SK-MEL-5 (cell line): ENCODE data around the gene RASGRP3. TPM values are rescaled to one million over a fixed set of nuclear protein-coding genes. Genes with fewer than 3 reads are reported as not detected.
"Not testable (repeated sequence)": the region's sequence is repeated elsewhere in the genome, so short reads cannot be mapped to it uniquely, and the experiment has no call there.

Experiments
- DNase-seq: peaks from one replicate; pipeline ENCODE4 v3.0.0-alpha.2; 2016; ENCODE audit warnings: low read depth, low spot score
- in situ Hi-C: cut with HindIII; loops from 2 replicates; pipeline ENCODE4 v1.10.0; 2016; ENCODE audit warnings: low sequenced_read_pairs, high pct_unique_total_duplicates, low pct_unique_long_range_greater_than_20kb
- polyA plus RNA-seq, 2 experiments: library from polyadenylated mRNA; depleted of rRNA; stranded (reverse); fragments of >200 nt; gene quantifications; 2 replicates each; pipeline ENCODE4 v1.2.3, GENCODE V29; 2015
- total RNA-seq: library from RNA; depleted of rRNA; stranded (reverse); fragments of >200 nt; shearing (Covaris generic); gene quantifications from 2 replicates; pipeline ENCODE4 v1.2.3, GENCODE V29; 2014; rRNA removed

Gene RASGRP3, protein sequence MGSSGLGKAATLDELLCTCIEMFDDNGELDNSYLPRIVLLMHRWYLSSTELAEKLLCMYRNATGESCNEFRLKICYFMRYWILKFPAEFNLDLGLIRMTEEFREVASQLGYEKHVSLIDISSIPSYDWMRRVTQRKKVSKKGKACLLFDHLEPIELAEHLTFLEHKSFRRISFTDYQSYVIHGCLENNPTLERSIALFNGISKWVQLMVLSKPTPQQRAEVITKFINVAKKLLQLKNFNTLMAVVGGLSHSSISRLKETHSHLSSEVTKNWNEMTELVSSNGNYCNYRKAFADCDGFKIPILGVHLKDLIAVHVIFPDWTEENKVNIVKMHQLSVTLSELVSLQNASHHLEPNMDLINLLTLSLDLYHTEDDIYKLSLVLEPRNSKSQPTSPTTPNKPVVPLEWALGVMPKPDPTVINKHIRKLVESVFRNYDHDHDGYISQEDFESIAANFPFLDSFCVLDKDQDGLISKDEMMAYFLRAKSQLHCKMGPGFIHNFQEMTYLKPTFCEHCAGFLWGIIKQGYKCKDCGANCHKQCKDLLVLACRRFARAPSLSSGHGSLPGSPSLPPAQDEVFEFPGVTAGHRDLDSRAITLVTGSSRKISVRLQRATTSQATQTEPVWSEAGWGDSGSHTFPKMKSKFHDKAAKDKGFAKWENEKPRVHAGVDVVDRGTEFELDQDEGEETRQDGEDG
- total RNA-seq: 25.8 and 26.3 TPM in 2 replicates
- polyA plus RNA-seq (2015; cell fraction: cytosol; rRNA removed): 3.0 and 3.7 TPM in 2 replicates
- polyA plus RNA-seq (2015; cell fraction: nucleus; rRNA removed): 8.3 and 26.7 TPM in 2 replicates

DNA sequence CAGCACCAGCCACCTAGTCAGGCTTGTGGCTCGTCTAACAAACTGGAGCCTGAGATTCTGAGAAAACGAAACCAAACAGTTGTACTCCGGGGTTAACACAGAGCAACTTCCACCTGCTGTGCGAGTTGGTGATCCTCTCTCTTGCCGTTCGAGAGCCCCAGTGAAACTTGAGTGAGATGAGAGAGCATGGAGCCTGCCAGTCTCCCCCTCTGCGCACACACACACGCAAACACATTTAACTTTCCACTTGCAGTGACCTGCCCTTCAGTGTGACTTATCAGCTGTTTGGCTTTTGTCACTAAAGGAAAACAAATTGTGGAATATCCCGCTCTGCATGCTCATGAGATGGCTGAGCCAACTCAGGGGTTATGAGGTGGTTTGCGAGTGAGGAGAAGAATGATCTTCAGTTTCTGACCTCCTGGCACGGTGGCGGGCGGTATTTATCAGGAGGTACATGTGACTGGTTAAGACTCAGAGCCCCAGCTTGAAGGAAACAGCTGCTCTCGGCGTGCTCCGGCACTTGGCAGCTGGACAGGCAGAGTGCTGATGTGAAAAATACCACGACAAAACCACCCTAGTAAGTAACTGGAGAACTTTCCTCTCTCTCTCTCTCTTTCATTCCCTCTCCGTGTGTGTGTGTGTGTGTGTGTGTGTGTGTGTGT lies at the start of gene RASGRP3:
RASGRP3 (plus strand) TSS at position 519 of the 662 bp plus-strand sequence. CDS start 38,488 bp downstream, outside the sequence.
- DNase-seq: peak; percentile 88
- in situ Hi-C loops: no loop called here

DNA sequence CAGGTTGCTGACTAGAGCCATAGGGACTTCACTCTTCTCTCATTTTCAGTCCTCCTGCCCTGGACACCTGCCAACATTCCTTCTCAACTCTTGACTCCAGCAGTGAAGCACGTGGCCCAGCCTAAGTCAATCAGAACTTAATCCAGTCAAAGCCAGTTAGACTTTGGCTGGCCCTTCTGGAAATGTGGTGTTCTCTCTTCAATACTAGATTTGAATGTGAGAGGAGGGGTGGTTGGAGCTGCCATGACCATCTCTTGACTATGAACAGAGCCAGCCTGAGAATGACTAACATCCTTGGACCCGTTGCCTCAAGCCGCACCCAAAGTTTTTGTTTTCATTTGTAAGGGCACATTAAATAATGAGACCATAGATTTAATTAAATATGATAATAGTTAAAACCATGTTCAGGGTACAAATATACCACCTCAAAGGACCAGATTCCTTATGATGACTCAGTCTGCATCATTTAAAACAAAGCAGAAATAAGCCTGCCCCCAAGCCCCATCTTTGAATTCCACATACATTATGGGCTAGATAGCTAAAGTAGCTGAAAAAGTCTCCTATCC lies 49.7 kb upstream of the RASGRP3 start:
- in situ Hi-C loops: no loop called here
- DNase-seq: peak; percentile 41

DNA sequence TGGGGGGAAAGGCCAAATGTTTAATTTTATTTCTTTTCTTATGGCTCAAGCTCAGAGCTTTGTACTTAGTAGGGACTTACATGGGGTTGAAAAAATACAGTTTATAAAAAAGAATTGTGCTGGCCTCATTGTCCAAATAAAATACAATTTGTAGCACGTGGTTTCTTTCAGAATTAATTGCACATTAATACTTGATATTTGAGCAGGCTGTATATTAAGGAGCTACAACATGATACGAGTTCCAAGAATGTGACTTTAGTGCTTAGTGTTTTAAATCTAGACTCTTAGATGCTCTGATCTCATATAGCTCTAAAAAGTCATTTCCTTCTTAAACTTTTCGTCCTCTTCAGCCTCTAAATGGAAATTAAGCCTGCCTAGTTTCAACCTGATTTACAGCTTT lies 46.4 kb upstream of the RASGRP3 start:
- in situ Hi-C loops: no loop called here
- no peak for DNase-seq

DNA sequence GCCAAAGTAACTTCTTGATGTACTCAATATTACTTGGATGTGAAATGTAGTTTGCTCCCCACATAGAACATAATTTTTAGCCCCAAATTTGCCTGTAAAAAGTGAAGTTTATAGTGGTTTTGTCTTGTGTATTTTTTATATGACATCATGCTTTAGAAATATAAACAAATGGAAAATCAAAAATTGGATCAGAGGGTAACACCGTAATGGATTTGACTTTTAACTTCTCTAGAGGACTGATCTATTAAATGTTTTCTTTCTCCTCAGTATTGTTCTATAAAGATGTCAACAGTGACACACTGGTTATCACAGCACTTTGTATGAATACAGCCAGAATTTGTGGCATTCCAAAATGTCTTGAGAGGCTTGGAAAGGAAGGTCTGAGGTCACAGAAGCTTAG lies 45.6 kb upstream of the RASGRP3 start:
- in situ Hi-C loops: no loop called here
- no peak for DNase-seq

DNA sequence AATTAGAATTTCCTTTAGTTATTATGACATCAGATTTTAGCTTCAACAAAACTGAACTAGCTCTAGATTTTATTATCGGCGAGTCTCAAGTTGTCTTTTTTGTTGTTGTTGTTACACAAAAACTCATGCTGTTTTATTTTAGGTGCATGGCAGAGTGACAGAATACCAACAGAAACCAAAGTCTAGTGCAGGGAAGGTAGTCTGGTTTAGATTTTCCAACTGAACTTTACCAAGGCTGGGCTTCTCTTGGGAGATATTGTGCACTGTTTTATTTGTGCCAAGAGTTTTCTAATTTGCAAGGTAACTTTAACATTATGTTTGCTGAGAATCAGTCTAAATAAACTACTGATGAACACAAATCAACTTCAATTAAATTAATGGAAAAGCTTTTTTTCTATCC lies 43.6 kb upstream of the RASGRP3 start:
- no peak for DNase-seq

DNA sequence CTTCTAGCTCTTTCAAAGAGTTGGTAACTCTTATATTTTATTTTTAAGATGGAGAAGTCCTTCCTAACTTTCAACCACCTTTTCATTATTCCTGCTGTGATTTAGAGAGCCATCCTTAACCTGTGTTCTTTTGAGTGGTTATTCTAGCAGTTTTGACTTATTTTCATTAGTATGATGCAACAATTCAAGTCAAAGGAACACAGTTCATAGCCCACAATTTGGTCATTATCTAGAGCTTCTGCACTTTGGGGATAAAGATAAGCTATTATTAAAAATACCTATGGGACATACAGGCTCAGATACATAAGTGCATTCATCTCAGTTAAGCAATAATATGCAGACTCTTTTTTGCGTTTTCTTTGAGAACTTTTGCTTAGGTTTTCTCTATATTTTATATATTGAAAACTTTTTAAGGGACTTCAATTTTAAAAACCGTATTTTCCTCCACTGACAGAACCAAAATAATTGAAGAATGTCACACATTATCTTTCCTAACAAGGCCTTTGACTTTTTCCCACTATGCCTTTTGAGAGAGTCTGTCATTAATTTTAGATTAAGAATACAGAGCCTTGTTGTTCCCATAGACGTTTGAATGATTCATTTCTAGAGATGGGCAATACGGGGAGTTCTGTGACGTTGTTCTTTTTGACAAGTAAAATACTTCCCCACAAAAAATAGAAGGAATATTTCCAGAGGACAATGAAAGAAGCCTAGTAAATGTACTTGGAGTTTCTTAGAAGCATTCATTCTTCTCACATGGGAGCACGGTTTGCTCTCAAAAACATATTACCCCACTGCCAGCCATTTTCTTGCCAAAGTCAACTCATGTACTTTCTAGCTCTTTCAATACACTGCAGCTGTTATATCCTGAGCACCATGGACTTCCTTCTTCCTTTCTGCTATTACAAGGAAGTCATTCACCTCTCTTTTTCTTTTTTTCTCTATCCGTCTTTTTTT lies 42.9 kb upstream of the RASGRP3 start:
- peak; percentile 98 for DNase-seq
- in situ Hi-C loops: no loop called here

More for the DNA sequence above, 43.6 kb upstream of the RASGRP3 start:
- in situ Hi-C loops: no loop called here

DNA sequence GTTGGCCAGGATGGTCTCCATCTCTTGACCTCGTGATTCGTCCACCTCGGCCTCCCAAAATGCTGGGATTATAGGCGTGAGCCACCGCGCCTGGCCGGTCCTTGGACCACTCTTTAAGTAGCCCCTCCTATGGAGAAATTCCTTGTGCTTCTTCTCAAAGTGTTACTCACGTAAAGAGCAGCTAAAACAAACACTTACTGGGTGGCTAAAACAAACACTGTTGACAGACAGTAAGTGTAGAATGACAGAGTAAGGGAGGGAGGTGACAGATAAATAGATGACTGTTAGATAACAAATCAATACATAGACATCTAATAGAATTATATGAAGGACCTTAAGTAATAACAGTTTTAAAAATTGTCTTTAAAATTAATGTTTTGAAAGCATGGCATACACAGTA lies 40.9 kb upstream of the RASGRP3 start:
- no peak for DNase-seq
- in situ Hi-C loops: no loop called here

DNA sequence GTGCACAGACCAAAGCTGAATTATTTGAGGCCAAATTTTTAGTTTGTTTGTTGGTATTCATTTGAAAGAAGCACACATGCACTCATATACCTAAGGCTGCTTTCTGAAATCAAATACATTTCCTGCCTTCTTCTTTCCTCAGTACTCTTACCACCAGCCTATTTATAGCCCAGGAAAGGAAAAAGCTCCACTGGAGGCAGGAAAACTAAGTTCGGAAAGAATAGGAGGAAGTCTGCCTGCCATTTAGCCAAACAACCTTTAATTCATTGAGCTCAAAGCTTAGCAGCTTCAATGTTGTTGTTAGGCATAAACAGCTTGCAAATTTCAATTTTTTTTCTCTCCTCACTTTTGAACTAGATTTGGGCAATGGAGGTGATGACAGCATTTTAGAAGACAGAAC lies 40.4 kb upstream of the RASGRP3 start:
- in situ Hi-C loops: no loop called here
- DNase-seq: no peak

DNA sequence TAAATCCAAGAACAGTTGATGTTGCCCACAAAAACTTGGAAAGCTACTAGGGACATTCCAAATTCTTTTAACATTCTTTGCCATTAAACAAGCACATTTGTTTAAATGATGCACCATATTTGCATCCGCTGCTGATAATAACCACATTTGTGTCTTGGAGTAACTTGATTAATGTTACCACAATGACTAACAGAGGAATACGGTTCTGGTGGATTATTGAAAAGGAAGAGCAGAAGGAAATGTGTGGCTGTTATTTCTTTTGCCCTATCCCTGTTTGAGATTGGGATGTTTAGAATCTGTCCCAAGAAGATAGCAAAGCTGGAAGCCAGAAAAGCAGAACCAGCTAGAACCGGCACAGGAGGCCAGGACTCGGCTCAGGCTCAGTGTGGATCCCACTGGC lies 39.2 kb upstream of the RASGRP3 start:
- no peak for DNase-seq

DNA sequence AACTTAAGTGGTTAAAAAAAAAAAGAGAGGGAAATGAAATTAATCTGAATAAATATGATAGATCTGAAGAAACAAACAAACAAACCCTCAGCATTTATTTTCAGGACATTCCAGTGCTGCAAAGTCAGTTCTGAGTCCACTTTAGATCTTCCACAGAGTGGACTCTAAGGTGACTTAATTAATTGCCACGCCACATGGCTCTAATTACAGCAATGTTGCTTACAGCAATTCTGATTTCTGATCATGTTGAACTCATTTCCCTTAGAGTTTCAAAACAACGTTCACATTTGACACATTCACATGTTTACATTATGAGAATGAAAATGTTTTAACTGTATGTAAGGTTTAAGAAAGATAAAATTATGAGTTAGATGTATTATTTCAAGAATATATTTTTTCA lies 38.6 kb upstream of the RASGRP3 start:
- DNase-seq: no peak
- in situ Hi-C loops: no loop called here

More for the DNA sequence above, 39.2 kb upstream of the RASGRP3 start:
- in situ Hi-C loops: no loop called here

DNA sequence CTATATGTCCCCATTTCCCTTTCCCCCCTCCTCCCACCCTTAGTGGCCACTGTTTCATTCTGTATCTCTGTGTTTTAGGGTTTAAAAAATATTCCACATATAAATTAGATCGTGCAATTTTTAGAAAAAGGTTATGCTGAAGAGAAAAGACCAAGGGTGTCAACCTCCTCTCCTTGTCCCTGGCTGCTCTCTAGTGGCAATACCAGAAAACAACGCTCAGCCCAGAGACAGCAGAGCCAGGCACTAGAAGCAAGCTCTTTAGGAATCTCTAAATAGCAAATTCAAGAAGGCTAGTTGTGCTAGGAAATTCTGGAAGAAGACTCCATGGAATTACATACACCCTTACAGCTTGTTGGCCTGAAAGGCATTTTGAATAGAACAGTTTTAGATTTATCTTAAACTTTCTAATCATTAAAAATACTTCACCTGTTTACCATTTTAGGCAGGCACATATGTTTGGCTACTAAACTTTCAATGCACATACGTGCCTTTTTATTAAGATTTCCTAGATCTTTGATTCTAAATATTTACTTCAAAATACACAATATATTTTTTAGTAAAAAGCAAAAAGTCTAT lies 35.1 kb upstream of the RASGRP3 start:
- peak; percentile 90 for DNase-seq
- in situ Hi-C loops: no loop called here

DNA sequence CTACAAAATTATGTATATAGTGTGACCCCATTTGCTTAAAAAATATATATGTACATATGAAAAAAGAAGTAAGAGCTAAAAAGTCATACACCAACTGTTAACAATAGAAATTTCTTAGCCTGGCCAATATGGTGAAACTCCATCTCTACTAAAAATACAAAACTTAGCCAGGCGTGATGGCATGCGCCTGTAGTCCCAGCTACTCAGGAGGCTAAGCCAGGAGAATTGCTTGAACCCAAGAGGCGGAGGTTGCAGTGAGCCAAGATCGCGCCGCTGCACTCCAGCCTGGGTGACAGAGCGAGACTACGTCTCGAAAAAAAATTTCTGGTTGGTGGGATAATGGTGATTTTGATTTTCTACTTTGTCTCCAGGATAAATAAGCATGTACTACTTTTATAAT lies 34.4 kb upstream of the RASGRP3 start:
- in situ Hi-C loops, DNase-seq: not testable (repeated sequence)

DNA sequence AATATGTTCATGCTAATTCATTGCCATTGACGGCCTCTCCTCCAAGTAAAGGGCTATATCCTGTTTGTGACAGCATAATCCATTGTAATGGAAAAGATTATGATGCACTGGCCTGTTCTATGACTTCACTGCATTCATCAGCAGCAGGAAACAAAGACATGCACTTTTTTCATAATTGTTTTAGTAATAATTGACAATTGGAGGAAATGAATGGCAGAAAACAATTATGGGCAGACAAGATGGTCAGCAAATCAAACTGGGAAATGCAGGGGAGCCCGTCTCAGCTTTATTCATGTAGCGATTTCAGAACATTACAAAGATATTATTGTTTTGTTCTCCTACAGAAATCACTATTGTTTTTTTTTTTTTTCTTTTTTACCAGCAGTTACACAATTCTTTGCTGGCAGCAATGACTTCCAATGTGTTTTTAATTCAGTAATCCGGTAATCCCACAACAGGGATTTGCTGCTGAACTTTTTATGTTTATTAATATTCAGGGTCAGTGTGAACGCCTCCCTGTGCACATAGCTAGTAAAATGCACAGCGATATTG lies 33.8 kb upstream of the RASGRP3 start:
- in situ Hi-C loops: no loop called here
- peak; percentile 64 for DNase-seq

DNA sequence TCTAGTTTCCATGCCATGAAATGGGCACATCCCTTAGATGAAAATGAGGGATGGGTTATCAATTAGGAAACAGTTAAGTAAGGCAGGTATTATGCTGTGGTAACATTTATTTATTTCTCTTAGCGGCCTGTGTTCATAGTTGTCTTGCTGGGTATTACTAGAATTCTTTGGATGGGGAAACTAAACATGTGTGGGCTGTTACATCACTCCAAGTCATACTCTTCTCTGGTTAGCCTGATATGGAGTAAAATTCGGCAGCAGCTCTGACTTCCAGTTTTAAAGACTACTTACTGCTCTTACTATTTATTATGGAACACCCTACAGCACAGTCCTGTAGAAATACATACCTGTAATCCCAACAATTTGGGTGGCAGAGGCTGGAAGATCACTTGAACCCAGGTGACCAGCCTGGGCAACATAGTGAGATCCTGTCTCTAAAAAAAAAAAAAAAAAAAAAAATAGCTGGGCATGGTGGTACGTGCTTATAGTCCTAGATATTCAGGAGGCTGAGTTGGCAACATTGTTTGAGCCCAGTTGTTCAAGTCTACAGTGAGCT lies 33.1 kb upstream of the RASGRP3 start:
- in situ Hi-C loops: no loop called here
- no peak for DNase-seq

DNA sequence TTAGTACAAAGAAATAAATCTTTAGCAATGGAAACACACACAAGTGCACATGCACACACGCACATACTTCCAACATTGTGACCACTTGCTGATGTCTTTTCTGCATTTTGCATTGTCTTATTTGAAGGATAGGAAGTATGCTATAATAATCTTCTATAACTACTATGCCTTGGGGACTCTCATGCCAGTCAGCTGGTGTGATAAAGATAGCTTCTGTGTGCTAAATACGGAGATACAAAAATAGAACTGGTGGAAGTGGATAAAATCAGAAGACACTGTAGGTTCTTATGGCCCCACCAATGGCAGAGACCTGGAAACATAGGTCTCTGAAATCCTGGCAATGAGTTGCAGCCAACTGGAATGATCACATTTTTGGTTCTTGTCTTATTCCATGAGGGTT lies 31.5 kb upstream of the RASGRP3 start:
- DNase-seq: peak; percentile 95
- in situ Hi-C loops: no loop called here

DNA sequence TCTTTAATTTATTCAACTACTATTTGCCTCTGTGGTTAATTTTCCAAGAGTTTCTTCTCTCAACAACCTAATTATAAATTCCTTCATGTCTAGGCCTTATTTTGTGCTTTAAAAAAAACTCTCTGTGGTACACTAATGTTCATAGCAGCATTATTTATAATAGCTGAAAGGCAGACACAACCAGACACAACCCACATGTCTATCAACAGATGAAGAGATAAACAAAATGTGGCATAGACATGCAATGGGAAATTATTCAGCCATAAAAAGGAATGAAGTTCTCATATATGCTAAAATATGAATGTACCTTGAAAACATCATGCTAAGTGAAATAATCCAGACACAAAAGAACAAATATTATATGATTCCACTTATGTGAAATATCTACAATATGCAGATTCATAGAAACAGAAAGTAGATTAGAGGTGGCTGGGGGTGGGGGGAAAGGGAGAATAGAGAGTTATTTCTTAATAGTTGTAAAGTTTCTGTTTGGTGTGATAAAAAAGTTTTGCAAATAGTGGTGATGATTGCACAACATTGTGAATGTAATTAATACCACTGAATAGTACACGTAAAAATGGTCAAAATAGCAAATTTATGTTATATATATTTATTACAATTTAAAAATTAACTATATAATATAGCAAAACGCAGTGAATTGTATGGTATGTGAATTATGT lies 28.1 kb upstream of the RASGRP3 start:
- in situ Hi-C loops: no loop called here

More for the DNA sequence above, 28.1 kb upstream of the RASGRP3 start:
- no peak for DNase-seq
